GM12878 (cell line): Measurements from ENCODE around the gene FOXL1. TPM values are rescaled to one million over a fixed set of nuclear protein-coding genes. Genes with fewer than 3 reads are reported as not detected.

Experiments
- ATAC-seq: fragments of 200-7000 bp; cut with Tn5 transposase; 3 replicates; pipeline ENCODE4 v1.9.1; 2020; ENCODE audit warnings: mild to moderate bottlenecking, moderate library complexity
- BruUV-seq: library from RNA; stranded (reverse); fragments of 400-500 nt; replicated peaks from 2 replicates; lab custom pipeline; 2021; lab: Mats Ljungman, UMichigan
- CTCF ChIA-PET: fragments of 300-600 bp; sonication (Branson Sonifier 250); formaldehyde crosslinking; extraction: SDS; loops from one replicate; lab custom pipeline; 2021; ENCODE audit warnings: inconsistent platforms; lab: Yijun Ruan, JAX
- POLR2A ChIA-PET: fragments of 350-600 bp; formaldehyde crosslinking; extraction: SDS; loops from one replicate; lab custom pipeline; 2021; ENCODE audit warnings: inconsistent platforms; lab: Charles Lee
- RAD21 ChIA-PET: fragments of 300-600 bp; sonication (Branson Sonifier 250); formaldehyde crosslinking; loops from one replicate; lab custom pipeline; 2023; ENCODE audit warnings: antibody characterized with exemption; ENCODE audit not compliant: unreplicated experiment; lab: Charles Lee
- SMC1A ChIA-PET: fragments of 300-600 bp; sonication (Branson Sonifier 250); formaldehyde crosslinking; loops from one replicate; lab custom pipeline; 2023; ENCODE audit not compliant: unreplicated experiment, uncharacterized antibody; lab: Charles Lee
- DNase-seq: peaks from one replicate; pipeline ENCODE4 v3.0.0-alpha.2; 2011; ENCODE audit warnings: low read depth, low spot score
- FAIRE-seq: peaks from 3 replicates; lab custom pipeline; 2011; peaks lifted over from hg19 to GRCh38; lab: Jason Lieb, UNC
- H2AFZ ChIP-seq: 2 replicates; pipeline ENCODE4 v1.6.0; 2011; ENCODE audit warnings: low read depth, low read length, control low read depth; ENCODE audit not compliant: control insufficient read depth
- H3K27ac ChIP-seq: 2 replicates; pipeline ENCODE4 v1.5.1; 2011; ENCODE audit warnings: control low read depth; ENCODE audit not compliant: control insufficient read depth, insufficient read depth
- H3K27me3 ChIP-seq, 2 experiments: replicated peaks in 1 of 2; 2 replicates each; pipeline versions ENCODE4 v1.6.0 to v1.6.1; 2011; ENCODE audit warnings: low read length in 1 of 2; ENCODE audit not compliant: control insufficient read depth in 2 of 2, insufficient read depth in 2 of 2
- H3K36me3 ChIP-seq, 2 experiments: 2 replicates each; pipeline ENCODE4 v1.5.1; 2011; ENCODE audit warnings: low read length in 1 of 2; ENCODE audit not compliant: control insufficient read depth in 2 of 2, insufficient read depth in 2 of 2
- H3K4me1 ChIP-seq: 2 replicates; pipeline ENCODE4 v1.6.1; 2011; ENCODE audit warnings: mild to moderate bottlenecking, low read length, moderate library complexity, mixed read lengths; ENCODE audit not compliant: control insufficient read depth, insufficient read depth
- H3K4me2 ChIP-seq: 2 replicates; pipeline ENCODE4 v1.6.0; 2011; ENCODE audit warnings: control low read depth; ENCODE audit not compliant: control insufficient read depth, insufficient read depth
- H3K4me3 ChIP-seq: fragments of 200-600 bp; sonication (generic); 2 replicates; pipeline ENCODE4 v1.5.1; 2016
- H3K79me2 ChIP-seq: 2 replicates; pipeline ENCODE4 v1.6.0; 2011; ENCODE audit warnings: low read length; ENCODE audit not compliant: control insufficient read depth, insufficient read depth
- H3K9ac ChIP-seq: 2 replicates; pipeline ENCODE4 v1.8.0; 2011; ENCODE audit warnings: low read length, control low read depth, mixed read lengths; ENCODE audit not compliant: control insufficient read depth, insufficient read depth
- H3K9me3 ChIP-seq: replicated peaks from 3 replicates; pipeline ENCODE4 v1.5.1; 2011; ENCODE audit warnings: mild to moderate bottlenecking, low read length; ENCODE audit not compliant: control insufficient read depth, insufficient read depth
- H4K20me1 ChIP-seq: 2 replicates; pipeline ENCODE4 v1.6.0; 2011; ENCODE audit not compliant: control insufficient read depth, insufficient read depth
- CREM ChIP-seq: IDR thresholded peaks from 2 replicates; pipeline ENCODE4 v1.6.1; 2014; ENCODE audit warnings: antibody characterized with exemption, low read depth
- EP300 ChIP-seq, 2 experiments: fragments of 150-350 bp in 1 of 2; IDR thresholded peaks; 2 replicates each; pipeline ENCODE4 v1.6.1; 2011 to 2012; ENCODE audit warnings: low read depth in 2 of 2, low read length in 2 of 2, borderline replicate concordance in 1 of 2, improper control_type of control experiment in 1 of 2, inconsistent platforms in 1 of 2; ENCODE audit not compliant: control insufficient read depth in 1 of 2
- ESRRA ChIP-seq: IDR thresholded peaks from 2 replicates; pipeline ENCODE4 v1.6.1; 2012; ENCODE audit warnings: mild to moderate bottlenecking, low read length, improper control_type of control experiment
- HDGF ChIP-seq: fragments of 450-650 bp; IDR thresholded peaks from 2 replicates; pipeline ENCODE4 v1.6.1; 2016; ENCODE audit warnings: antibody characterized with exemption
- JUND ChIP-seq: IDR thresholded peaks from 2 replicates; pipeline ENCODE4 v1.6.1; 2012; ENCODE audit warnings: low read depth, mild to moderate bottlenecking, low read length, improper control_type of control experiment, moderate library complexity
- PML ChIP-seq: IDR thresholded peaks from 2 replicates; pipeline ENCODE4 v1.6.1; 2012; ENCODE audit warnings: low read length, inconsistent platforms
- POU2F2 ChIP-seq: IDR thresholded peaks from 3 replicates; pipeline ENCODE4 v1.6.1; 2011; ENCODE audit warnings: low read depth, mild to moderate bottlenecking, low read length, borderline replicate concordance
- RAD21 ChIP-seq: IDR thresholded peaks from 2 replicates; pipeline ENCODE4 v1.6.1; 2011; ENCODE audit warnings: mild to moderate bottlenecking, low read depth, low read length, moderate library complexity; ENCODE audit not compliant: insufficient read depth
- RAD51 ChIP-seq: fragments of 450-650 bp; IDR thresholded peaks from 2 replicates; pipeline ENCODE4 v1.6.1; 2016; ENCODE audit warnings: moderate library complexity, mild to moderate bottlenecking, inconsistent platforms
- STAT1 ChIP-seq: fragments of 450-650 bp; conservative IDR thresholded peaks from 2 replicates; pipeline ENCODE4 v1.6.1; 2014; ENCODE audit warnings: antibody characterized with exemption, mild to moderate bottlenecking
- SUZ12 ChIP-seq: fragments of 200-600 bp; sonication (generic); IDR thresholded peaks from one replicate; pipeline ENCODE4 v1.6.1; 2018; ENCODE audit warnings: antibody characterized with exemption, mild to moderate bottlenecking; ENCODE audit not compliant: unreplicated experiment
- WGBS: methylation state at CpG from one replicate; pipeline ENCODE4 v1.1.6; 2016; ENCODE audit warnings: low lambda C conversion rate; ENCODE audit not compliant: insufficient replicate concordance, insufficient coverage; ENCODE audit errors: missing lambda C conversion rate; 5-methylcytosine and 5-hydroxymethylcytosine counted together
- in situ Hi-C: fragments of 300-500 bp; cut with MboI; formaldehyde crosslinking; loops from 9 replicates; pipeline ENCODE4 v1.14.3; 2018; ENCODE audit warnings: mixed read lengths
- intact Hi-C: fragments of 100-400 bp; cut with micrococcal nuclease; formaldehyde crosslinking; loops from one replicate; pipeline ENCODE4 v1.14.2; 2022; ENCODE audit not compliant: unreplicated experiment
- polyA plus RNA-seq, 11 experiments: library from polyadenylated mRNA; depleted of rRNA in 4 of 11; unstranded in 6 of 11; stranded (reverse) in 5 of 11; fragments of >200 nt; fragmentation: Nextera tagmentation in 4 of 11; fragmentation: Illumina TruSeq in 1 of 11; extraction: Ambion mirVana in 4 of 11; extraction: Trizol in 1 of 11; gene quantifications; 1 replicate in 1 of 11; 2 replicates in 10 of 11; pipeline versions ENCODE4 v1.2.1 to v1.2.3, GENCODE V29; 2011 to 2016; ENCODE audit warnings: inconsistent platforms in 2 of 11, missing spikeins in 2 of 11, low read depth in 1 of 11
- total RNA-seq, 4 experiments: library from RNA; depleted of rRNA in 3 of 4; stranded (reverse); fragments of >200 nt in 3 of 4; fragmentation: Illumina TruSeq in 1 of 4; extraction: Trizol in 1 of 4; gene quantifications; 2 replicates each; pipeline versions ENCODE4 v1.2.1 to v1.2.3, GENCODE V29; 2013 to 2021

Gene FOXL1
- total and polyA plus RNA-seq, 10 of the 15 experiments (the other 5 are each of a cell fraction or from before 2014, with no cell fraction given) = 0.05 TPM; not detected in 9

DNA sequence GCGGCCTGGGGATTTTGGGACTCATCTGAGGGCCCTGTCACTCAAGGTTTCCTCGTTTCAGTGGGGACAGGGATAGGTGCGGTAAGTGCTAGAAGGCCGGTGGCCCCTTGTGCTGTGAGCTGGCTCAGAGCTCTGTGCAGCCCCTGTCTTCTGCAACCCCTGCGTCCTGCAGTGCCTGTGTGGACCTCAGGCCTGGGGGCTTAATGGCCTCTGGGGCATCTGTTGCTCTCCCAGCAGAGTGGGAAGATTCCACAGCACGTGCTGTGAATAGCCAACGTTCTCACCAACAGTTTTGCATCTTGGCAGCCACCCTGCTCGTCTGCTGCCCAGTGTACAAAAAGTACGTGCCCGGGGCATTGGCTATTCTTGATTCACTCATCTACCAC lies 6.8 kb upstream of the FOXL1 start:
- no peak overlapping the region for H2AFZ ChIP-seq
- no peaks in the 10 kb centered on the region for H3K79me2 ChIP-seq
- H3K9me3 ChIP-seq = no peaks in the 10 kb centered on the region
- peaks cover 2 to 9% of the 10 kb centered on the region in 2 experiments; a peak in 3 of 4 replicates for H3K27me3 ChIP-seq
- no TSS peak for BruUV-seq
- H3K9ac ChIP-seq = no peak overlapping the region
- intact Hi-C loops (no loop called here), in situ Hi-C loops (no loop called here)
- CTCF ChIA-PET = interaction anchor here (1.1 to 1.8 kb wide), 2 partner anchors 10 to 491 kb away, joined by 4 to 11 read pairs; no protein-coding TSS in a partner anchor
- H3K27ac ChIP-seq = no peak overlapping the region
- WGBS = 27% methylated on average over 10 of the region's 10 CpGs
- SMC1A ChIA-PET = interaction anchor here (1.4 kb wide), 1 partner anchor 11 kb away, joined by 6 read pairs; no protein-coding TSS in a partner anchor
- no peaks in the 10 kb centered on the region for H3K4me1 ChIP-seq
- TF ChIP-seq HDGF (no peak), STAT1 (no peak), ESRRA (no peak), RAD51 (no peak), PML (no peak), JUND (no peak), POU2F2 (no peak), RAD21 (no peak), EP300 (IDR thresholded peaks at IDR 0.05; ENCODE audit: borderline replicate concordance in 1 of 2, control insufficient read depth in 1 of 2, low read depth in 2 of 2, low read length in 2 of 2) (no peak), SUZ12 (no peak), CREM (no peak)
- H3K4me3 ChIP-seq = no peak overlapping the region
- RAD21 ChIA-PET = interaction anchor here (1.0 kb wide), 1 partner anchor 188 kb away, joined by 3 read pairs; no protein-coding TSS in a partner anchor
- FAIRE-seq (no peak), ATAC-seq (no peak), DNase-seq (no peak)
- H4K20me1 ChIP-seq = no peaks in the 10 kb centered on the region
- POLR2A ChIA-PET = no interaction called here
- no peak overlapping the region for H3K4me2 ChIP-seq
- H3K36me3 ChIP-seq = no peaks in the 10 kb centered on the region
